ENCODE results near the gene CCL8. TPM values are rescaled to one million over a fixed set of nuclear protein-coding genes. Genes with fewer than 3 reads are reported as not detected.

CCL8 gene
- total and polyA plus RNA-seq, 2 donors (not counting 1 experiment from before 2014, with no cell fraction given) = 0.27 to 0.50 TPM

DNA sequence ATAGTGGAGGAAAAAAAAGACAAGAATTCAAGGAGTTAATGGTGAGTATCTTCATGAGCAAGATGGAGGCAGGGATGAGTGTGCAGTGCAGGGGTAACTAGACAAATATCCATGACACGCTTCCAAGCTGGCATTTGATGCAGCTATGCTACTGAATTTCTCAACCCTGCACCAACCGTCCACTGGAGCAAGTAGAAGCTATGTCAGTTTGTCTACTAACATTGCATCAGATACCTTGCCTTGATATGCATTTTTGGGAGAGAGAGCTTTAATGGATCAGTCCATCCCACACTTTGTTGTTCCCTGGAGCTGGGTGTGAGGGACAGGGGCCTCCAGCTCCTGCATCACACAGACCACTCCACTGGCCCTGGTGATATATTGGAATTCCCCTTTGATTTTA is 17.2 kb upstream of the CCL8 start:
- no peak for DNase-seq (ENCODE audit: low read depth in 2 of 2)
- no peaks in the 10 kb centered on the region for H4K20me1 ChIP-seq (ENCODE audit: control insufficient read depth, extremely low read depth, insufficient read depth, low read length)

DNA sequence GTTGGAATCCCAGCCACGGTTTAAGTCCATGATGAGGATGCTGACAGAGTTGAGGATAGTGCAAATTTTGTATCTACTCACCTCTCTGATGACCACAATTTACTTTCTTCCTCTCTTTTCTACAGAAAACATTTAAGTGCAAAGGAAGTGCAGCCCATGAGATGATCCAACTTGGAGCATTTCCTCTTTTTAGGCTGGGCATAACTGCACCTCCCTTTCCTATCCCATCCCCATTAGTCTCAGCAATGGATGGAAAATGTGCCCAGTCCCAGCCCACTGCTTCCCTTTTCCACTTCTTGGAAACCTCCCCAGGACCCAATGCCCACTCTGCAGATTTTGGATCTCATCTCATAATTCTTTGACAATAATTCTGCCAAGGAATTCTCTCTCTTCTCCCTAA is 16.6 kb upstream of the CCL8 start:
- Histone ChIP-seq H3K36me3 (ENCODE audit: control insufficient read depth, insufficient read depth, low read length) (no peaks in the 10 kb centered on the region), H3K79me2 (ENCODE audit: control insufficient read depth, insufficient read depth, low read length) (no peaks in the 10 kb centered on the region), H3K4me1 (ENCODE audit: control insufficient read depth, extremely low read depth, insufficient read depth, low read length) (peaks cover 16% of the 10 kb centered on the region), H3K27ac (ENCODE audit: insufficient read depth, low read length) (no peak overlapping the region), H2AFZ (ENCODE audit: low read length) (no peak overlapping the region), H3K9me3 (ENCODE audit: control insufficient read depth, insufficient read depth, low read depth, low read length) (no peaks in the 10 kb centered on the region), H3K4me2 (ENCODE audit: extremely low read depth, insufficient read depth, low read length) (no peak overlapping the region), H3K4me3 (replicated peaks in 1 of 4; ENCODE audit: control extremely low read depth in 1 of 4, insufficient read depth in 1 of 4, low read depth in 3 of 4, low read length in 4 of 4) (no peak overlapping the region), H3K9ac (ENCODE audit: insufficient read depth, low read length) (no peak overlapping the region), H4K20me1 (ENCODE audit: control insufficient read depth, extremely low read depth, insufficient read depth, low read length) (no peaks in the 10 kb centered on the region), H3K27me3 (ENCODE audit: control insufficient read depth, insufficient read depth, low read length) (no peaks in the 10 kb centered on the region)
- TF ChIP-seq EZH2 (IDR thresholded peaks at IDR 0.05; ENCODE audit: low read length, missing control alignments) (no peak), CTCF (conservative IDR thresholded peaks at IDR 0.05 in 1 of 2, IDR thresholded peaks at IDR 0.05 in 1 of 2; ENCODE audit: low read depth in 1 of 2, low read length in 2 of 2) (no peak)
- no peak for DNase-seq (ENCODE audit: low read depth in 2 of 2)

More for the DNA sequence above, 17.2 kb upstream of the CCL8 start:
- peaks cover 13% of the 10 kb centered on the region for H3K4me1 ChIP-seq (ENCODE audit: control insufficient read depth, extremely low read depth, insufficient read depth, low read length)
- no peaks in the 10 kb centered on the region for H3K9me3 ChIP-seq (ENCODE audit: control insufficient read depth, insufficient read depth, low read depth, low read length)
- no peak overlapping the region for H3K4me3 ChIP-seq (replicated peaks in 1 of 4; ENCODE audit: control extremely low read depth in 1 of 4, insufficient read depth in 1 of 4, low read depth in 3 of 4, low read length in 4 of 4)
- H3K27ac ChIP-seq (ENCODE audit: insufficient read depth, low read length) = no peak overlapping the region
- H3K4me2 ChIP-seq (ENCODE audit: extremely low read depth, insufficient read depth, low read length) = no peak overlapping the region
- no peak overlapping the region for H3K9ac ChIP-seq (ENCODE audit: insufficient read depth, low read length)
- TF ChIP-seq CTCF (conservative IDR thresholded peaks at IDR 0.05 in 1 of 2, IDR thresholded peaks at IDR 0.05 in 1 of 2; ENCODE audit: low read depth in 1 of 2, low read length in 2 of 2) = no peak
- no peak for TF ChIP-seq EZH2 (IDR thresholded peaks at IDR 0.05; ENCODE audit: low read length, missing control alignments)
- H3K27me3 ChIP-seq (ENCODE audit: control insufficient read depth, insufficient read depth, low read length) = no peaks in the 10 kb centered on the region
- no peak overlapping the region for H2AFZ ChIP-seq (ENCODE audit: low read length)
- H3K79me2 ChIP-seq (ENCODE audit: control insufficient read depth, insufficient read depth, low read length) = no peaks in the 10 kb centered on the region
- H3K36me3 ChIP-seq (ENCODE audit: control insufficient read depth, insufficient read depth, low read length) = no peaks in the 10 kb centered on the region

DNA sequence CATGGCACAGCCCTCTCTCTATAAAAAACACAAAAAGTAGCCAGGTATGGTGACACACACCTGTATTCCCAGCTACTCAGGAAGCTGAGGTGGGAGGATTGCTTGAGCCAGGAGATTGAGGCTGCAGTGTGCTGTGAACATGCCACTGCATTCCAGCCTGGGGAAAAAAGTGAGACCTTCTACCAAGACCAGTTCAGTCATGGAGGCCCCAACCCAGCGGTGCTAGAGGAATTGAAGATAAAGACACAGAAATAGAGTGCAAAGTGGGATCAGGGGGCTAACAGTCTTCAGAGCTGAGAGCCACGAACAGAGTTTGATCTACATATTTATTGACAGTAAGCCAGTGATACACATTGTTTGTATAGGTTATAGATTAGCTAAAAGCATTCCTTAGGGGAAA is 15.6 kb upstream of the CCL8 start:
- TF ChIP-seq CTCF (conservative IDR thresholded peaks at IDR 0.05 in 1 of 2, IDR thresholded peaks at IDR 0.05 in 1 of 2; ENCODE audit: low read depth in 1 of 2, low read length in 2 of 2) = no peak
- no peak for TF ChIP-seq EZH2 (IDR thresholded peaks at IDR 0.05; ENCODE audit: low read length, missing control alignments)
- Histone ChIP-seq H3K79me2 (ENCODE audit: control insufficient read depth, insufficient read depth, low read length) (no peaks in the 10 kb centered on the region), H3K9ac (ENCODE audit: insufficient read depth, low read length) (no peak overlapping the region), H3K4me1 (ENCODE audit: control insufficient read depth, extremely low read depth, insufficient read depth, low read length) (peaks cover 17% of the 10 kb centered on the region), H3K4me3 (replicated peaks in 1 of 4; ENCODE audit: control extremely low read depth in 1 of 4, insufficient read depth in 1 of 4, low read depth in 3 of 4, low read length in 4 of 4) (no peak overlapping the region), H4K20me1 (ENCODE audit: control insufficient read depth, extremely low read depth, insufficient read depth, low read length) (no peaks in the 10 kb centered on the region), H3K36me3 (ENCODE audit: control insufficient read depth, insufficient read depth, low read length) (no peaks in the 10 kb centered on the region), H3K9me3 (ENCODE audit: control insufficient read depth, insufficient read depth, low read depth, low read length) (no peaks in the 10 kb centered on the region), H3K27ac (ENCODE audit: insufficient read depth, low read length) (no peak overlapping the region), H2AFZ (ENCODE audit: low read length) (no peak overlapping the region), H3K4me2 (ENCODE audit: extremely low read depth, insufficient read depth, low read length) (no peak overlapping the region), H3K27me3 (ENCODE audit: control insufficient read depth, insufficient read depth, low read length) (no peaks in the 10 kb centered on the region)
- DNase-seq (ENCODE audit: low read depth in 2 of 2) = no peak
